Stimulated activated CD8-positive, alpha-beta memory T cell treated with anti-CD3 and anti-CD28 coated beads, Interleukin-15, amount 100 ng/mL, for 24 hours (primary cell): ENCODE measurements around the gene MAST4.

Experiments
- DNase-seq: peaks from one replicate; pipeline ENCODE4 v3.0.0-alpha.2; 2020; ENCODE audit warnings: low read depth

Gene MAST4

GRCh38 chr5:67020096-67020615, 424.0 kb downstream of the MAST4 start:
- no peak for DNase-seq

GRCh38 chr5:67021031-67021430, 424.8 kb downstream of the MAST4 start:
- DNase-seq: no peak

- no peak for DNase-seq
Observed at GRCh38 chr5:67021521-67021920, 425.3 kb downstream of the MAST4 start.

GRCh38 chr5:67021962-67022361, 425.8 kb downstream of the MAST4 start:
- DNase-seq: no peak

GRCh38 chr5:67025457-67025856, 429.3 kb downstream of the MAST4 start:
- DNase-seq: no peak

GRCh38 chr5:67026278-67026677, 430.1 kb downstream of the MAST4 start:
- no peak for DNase-seq

- no peak for DNase-seq
Observed at GRCh38 chr5:67027171-67027570, 431.0 kb downstream of the MAST4 start.

- no peak for DNase-seq
Observed at GRCh38 chr5:67028371-67028770, 432.2 kb downstream of the MAST4 start.

GRCh38 chr5:67028941-67029340, 432.7 kb downstream of the MAST4 start:
- no peak for DNase-seq

- no peak for DNase-seq
Observed at GRCh38 chr5:67029481-67029880, 433.3 kb downstream of the MAST4 start.

- no peak for DNase-seq
Observed at GRCh38 chr5:67030289-67031056, 434.3 kb downstream of the MAST4 start.

- DNase-seq: no peak
Observed at GRCh38 chr5:67031057-67031443, 434.9 kb downstream of the MAST4 start.

- no peak for DNase-seq
Observed at GRCh38 chr5:67031692-67032091, 435.5 kb downstream of the MAST4 start.

- no peak for DNase-seq
Observed at GRCh38 chr5:67032921-67033664, 436.9 kb downstream of the MAST4 start.

GRCh38 chr5:67033880-67034651, 437.9 kb downstream of the MAST4 start:
- DNase-seq: no peak

GRCh38 chr5:67035098-67035740, 439.0 kb downstream of the MAST4 start:
- DNase-seq: no peak

- no peak for DNase-seq
Observed at GRCh38 chr5:67037171-67037570, 441.0 kb downstream of the MAST4 start.

- no peak for DNase-seq
Observed at GRCh38 chr5:67038817-67039603, 442.8 kb downstream of the MAST4 start.

GRCh38 chr5:67042176-67043003, 446.2 kb downstream of the MAST4 start:
- no peak for DNase-seq

GRCh38 chr5:67043796-67044511, 447.8 kb downstream of the MAST4 start:
- DNase-seq: no peak
